CD4-positive, alpha-beta T cell treated with Interleukin-10 for 1 hour (primary cell): ENCODE data around the gene KRTAP4-6.
"Not testable (repeated sequence)": the region's sequence is repeated elsewhere in the genome, so short reads cannot be mapped to it uniquely, and the experiment has no call there.

ENCODE experiments used
- DNase-seq: peaks from one replicate; pipeline ENCODE4 v3.0.0-alpha.2; 2020

The KRTAP4-6 gene

DNA sequence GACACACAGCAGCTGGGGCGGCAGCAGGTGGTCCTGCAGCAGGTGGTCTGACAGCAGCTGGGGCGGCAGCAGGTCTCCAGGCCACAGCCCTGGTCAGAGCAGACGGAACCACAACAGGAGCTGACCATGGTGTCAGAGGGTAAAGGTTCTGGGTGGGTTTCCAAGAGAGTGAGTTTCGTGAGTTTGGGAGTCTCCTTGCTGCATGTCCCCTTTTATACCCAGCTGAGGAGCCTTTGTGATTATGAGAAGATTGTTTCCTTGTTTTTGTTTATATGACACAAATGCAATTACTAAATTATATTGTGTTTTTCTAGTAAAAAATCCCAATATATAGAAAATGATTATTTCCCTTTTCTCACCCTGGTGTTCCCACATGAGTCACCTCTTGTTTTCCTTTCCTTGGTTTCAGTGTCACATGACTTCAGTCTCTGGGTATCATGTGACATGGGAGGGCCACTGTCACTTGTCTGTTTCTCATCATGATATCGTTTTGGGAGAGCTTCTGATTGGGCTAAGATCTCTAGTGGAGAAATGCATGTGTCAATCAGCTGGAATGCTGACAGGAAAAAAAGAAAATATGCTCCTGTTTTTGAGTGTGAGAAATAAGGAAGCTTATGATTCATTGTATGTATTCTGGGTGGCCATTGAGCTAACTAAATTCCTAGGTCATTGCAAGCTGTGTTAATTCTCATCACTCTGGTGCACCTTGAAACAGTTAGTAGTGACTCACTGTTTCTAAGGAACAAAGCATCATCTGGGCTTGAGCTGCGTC is at the start of gene KRTAP4-6:
KRTAP4-6 (minus strand) TSS at position 185 of the 772 bp plus-strand sequence; CDS start at position 128, 57 bp downstream.
- no peak for DNase-seq

DNA sequence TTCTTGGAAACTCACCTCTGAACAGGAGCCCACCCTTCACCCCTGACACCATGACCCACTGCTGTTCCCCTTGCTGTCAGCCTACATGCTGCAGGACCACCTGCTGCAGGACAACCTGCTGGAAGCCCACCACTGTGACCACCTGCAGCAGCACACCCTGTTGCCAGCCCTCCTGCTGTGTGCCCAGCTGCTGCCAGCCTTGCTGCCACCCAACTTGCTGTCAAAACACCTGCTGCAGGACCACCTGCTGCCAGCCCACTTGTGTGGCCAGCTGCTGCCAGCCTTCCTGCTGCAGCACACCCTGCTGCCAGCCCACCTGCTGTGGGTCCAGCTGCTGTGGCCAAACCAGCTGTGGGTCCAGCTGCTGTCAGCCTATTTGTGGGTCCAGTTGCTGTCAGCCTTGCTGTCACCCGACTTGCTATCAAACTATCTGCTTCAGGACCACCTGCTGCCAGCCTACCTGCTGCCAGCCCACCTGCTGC is 49.5 kb upstream of the KRTAP4-6 start, which contains the start of gene KRTAP9-1:
KRTAP9-1 (plus strand) TSS at position 51 of the 482 bp plus-strand sequence; CDS start at position 51, 0 bp downstream.
- not testable (repeated sequence) for DNase-seq

DNA sequence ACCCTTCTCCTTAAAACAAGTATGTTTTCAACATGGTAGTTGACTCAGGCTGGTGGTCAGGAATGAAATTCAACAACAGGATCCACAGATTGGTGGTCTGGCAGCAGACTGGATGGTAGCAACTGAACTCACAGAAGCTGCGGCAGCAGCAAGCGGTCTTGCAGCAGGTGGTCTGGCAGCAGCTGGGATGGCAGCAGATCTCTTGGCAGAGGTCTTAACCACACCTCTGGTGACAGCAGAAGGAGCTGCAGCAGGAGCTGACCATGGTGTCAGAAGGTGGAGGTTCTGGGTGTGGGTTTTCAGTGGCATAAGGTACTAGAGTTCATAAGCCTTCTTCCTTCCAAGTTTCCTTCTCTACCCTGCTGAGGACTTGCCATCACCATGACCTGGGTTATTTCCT is 46.5 kb upstream of the KRTAP4-6 start:
- DNase-seq, result no peak

DNA sequence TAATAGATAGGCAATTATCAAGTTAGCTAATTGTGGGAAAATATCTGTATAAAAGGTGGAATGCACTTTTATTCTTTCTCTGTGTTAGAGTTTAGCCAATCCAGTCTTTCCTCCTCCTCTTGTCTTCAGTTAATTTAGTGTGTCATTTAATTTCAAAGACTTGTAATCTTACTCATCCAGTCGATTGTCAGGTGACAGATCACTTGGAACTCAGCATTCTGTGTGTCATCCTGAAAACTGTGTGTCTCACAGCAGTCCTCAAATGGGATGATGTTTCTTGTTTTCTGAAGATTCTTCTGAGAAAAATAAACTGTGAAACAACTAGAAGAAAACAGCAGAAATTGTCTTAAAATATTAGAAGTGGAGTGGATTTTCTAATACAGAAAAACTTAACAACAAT is 44.7 kb upstream of the KRTAP4-6 start:
- no peak for DNase-seq

DNA sequence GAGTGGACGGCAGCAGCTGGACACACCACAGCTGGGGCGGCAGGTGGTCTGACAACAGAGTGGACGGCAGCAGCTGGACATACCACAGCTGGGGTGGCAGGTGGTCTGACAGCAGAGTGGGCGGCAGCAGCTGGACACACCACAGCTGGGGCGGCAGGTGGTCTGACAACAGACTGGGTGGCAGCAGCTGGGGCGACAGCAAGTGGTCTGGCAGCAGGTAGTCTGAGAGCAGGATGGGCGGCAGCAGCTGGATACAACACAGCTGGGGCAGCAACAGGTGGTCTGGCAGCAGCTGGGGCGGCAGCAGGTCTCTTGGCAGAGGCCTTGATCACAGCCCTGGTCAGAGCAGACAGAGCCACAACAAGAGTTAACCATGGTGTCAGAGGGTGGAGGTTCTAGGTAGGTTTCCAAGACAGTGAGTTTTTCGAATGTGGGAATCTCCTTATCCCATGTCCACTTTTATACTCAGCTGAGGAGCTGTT is 44.2 kb upstream of the KRTAP4-6 start, which contains the start of gene KRTAP4-1:
KRTAP4-1 (minus strand) TSS at position 432 of the 482 bp plus-strand sequence; CDS start at position 375, 57 bp downstream.
- DNase-seq, result no peak

DNA sequence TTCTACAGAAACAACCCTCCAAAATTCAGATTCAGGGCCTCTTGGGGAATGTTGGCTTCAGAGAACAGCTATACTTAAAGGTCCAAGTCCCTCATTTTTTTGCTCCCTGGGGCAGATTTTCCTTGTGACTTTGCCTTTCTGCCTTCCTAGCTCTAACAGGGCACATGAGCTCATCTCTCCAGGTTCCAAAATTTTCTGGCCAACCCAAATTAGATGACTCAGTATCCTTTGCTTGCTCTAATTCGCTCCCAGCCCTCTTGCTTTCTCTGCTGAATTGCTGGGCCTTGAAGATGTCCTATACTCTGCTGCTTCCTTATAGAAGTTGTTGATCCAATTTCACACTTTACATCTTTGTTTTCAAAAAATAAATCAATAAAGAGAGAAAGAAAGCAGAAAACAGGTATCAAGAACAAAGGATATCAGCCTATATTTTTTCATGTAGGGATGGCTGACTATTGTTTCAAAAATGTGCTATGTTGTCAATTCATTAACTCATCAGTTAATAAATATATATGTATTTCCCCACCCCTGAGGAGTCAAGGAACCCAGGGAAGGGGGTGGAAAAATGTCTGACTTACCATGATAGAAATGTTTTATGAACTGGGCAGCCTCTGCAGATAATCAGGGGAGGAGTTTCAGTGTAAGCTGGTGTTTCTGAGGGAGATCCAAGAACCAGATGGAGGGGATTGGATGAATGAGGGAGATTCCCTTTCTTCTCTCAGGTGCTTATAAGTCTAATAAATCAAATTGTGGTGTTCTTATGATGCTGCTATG is 38.7 kb upstream of the KRTAP4-6 start:
- DNase-seq, result no peak

DNA sequence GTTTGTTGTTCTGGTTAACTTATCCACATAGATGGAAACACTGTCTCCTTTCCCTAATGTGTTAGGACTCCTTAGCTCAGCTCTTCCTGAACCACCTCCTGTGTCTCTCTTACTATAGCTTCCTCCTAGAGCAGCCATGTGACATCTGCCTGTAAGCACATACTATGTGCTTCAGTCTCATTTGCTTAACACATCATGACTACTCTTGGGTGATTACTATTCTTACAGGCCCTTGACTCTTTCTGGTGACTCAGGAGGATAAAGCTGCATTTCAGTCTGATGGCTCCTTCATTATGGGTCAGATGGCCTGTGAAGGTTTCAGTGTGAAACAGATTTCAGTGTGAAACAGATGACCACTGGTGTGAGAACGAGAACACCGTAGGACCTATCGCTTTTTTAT is 38.0 kb upstream of the KRTAP4-6 start:
- no peak for DNase-seq

DNA sequence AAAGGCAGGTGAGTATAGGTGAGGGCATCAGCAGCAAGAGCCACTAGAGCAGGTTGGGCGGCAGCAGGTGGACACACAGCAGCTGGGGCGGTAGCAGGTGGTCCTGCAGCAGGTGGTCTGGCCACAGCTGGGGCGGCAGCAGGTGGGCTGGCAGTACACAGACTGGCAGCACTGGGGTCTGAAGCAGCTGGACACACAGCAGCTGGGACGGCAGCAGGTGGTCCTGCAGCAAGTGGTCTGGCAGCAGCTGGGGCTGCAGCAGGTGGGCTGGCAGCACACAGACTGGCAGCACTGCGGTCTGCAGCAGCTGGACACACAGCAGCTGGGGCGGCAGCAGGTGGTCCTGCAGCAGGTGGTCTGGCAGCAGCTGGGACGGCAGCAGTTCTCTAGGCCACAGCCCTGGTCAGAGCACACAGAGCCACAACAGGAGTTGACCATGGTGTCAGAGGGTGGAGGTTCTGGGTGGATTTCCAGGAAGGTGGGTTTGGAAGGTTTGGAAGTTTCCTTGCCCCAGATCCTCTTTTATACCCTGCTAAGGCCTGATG is 37.5 kb upstream of the KRTAP4-6 start, which contains the start of gene KRTAP4-2:
KRTAP4-2 (minus strand) TSS at position 495 of the 545 bp plus-strand sequence; CDS start at position 438, 57 bp downstream.
- no peak for DNase-seq

DNA sequence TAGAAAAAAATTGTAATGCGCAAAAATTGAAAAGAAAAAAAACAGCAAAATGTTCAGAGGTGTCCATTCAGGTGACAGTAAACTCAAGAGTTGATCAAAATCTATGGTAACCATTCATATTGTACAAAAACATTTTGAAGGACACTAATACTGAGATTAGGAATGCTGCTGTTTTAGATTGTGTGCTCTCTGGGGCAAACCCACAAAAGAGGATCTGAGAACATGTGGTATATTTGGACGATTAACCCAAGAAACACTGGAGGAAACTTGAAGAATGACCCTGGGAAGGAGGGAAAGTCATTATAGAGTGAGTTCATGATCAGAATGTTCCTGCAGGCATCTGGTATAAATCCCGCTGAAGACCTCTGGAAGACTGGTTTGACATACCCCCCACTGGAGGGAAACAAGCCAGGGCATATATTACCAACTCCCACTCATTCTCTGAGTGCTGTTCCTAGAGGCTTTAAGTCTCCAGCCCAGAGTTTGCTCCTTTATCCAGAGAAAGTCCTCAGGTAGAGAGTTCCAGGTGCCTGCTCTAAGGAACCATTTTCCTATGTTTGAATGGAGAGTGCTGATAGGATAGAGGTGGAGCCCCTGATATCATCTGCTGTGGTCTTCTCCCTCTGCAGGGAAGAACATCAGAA is 36.5 kb upstream of the KRTAP4-6 start:
- DNase-seq, result no peak

DNA sequence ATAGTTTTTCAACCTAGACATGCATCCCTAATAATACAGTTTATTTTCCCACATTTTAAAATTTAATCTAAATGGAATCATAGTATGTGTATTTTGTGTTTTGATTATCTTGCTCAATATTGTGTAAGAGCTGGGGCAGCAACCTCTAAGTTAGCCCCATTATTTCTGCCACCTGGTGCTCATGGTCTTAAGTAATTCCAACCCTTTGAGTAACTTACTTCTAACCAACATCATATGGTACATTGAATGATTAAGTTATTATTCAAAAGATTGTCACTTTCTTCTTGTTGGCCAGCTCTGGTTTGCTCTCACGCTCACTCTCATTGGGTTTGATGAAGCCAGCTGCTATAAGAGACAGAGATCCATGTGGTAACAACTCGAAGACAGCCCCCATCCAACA is 31.5 kb upstream of the KRTAP4-6 start:
- DNase-seq, result no peak

DNA sequence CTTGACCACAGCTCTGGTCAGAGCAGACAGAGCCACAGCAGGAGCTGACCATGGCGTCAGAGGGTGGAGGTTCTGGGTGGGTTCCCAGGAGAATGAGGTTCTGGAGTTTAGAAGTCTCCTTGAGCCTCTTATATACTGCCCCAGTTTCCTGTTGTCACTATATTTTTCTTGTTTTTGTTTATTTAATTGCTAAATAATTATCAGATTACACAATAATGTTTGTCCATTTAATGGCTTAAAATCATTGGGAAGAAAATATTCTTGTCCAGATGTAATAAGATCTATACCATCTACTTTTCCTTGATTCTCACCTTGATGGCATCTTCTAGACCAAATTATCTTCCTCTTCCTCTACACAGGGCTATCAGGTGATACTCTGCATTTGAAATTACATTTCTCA is 27.8 kb upstream of the KRTAP4-6 start, which contains the start of gene KRTAP4-3:
KRTAP4-3 (minus strand) TSS at position 101 of the 400 bp plus-strand sequence; CDS start at position 52, 49 bp downstream.
- no peak for DNase-seq

DNA sequence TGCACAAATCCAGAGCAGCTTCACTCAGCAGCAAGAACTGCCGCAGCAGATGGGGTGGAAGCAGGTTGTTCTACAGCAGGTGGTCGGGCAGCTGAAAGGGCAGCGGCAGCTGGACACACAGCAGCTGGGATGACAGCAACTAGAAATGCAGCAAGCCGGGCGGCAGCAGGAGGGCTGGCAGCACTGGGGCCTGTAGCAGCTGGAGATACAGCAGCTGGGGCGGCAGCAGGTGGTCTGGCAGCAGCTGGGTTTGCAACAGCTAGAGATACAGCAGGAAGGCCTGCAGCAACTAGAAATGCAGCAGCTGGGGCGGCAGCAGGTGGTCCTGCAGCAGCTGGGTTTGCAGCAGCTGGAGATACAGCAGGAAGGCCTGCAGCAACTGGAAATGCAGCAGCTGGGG is 27.2 kb upstream of the KRTAP4-6 start:
- no peak for DNase-seq

DNA sequence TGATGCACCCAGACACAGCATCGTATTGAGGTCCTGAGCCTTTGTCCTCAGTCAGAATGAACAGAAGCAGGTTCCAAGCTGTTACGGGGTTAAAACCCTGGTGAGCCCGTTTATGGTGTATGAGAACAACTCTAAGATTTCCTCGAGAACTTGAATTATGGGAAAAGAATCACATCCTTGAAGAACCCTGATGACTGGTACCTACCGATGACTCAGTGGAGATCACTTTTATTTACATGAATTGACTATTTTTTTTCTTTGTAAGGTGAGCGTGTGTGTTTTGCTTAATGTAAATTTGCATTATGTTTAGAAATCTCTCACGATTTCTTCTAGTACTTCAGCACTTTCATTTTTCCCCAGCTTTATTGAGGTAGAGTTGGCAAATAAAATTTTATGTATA is 23.5 kb upstream of the KRTAP4-6 start:
- no peak for DNase-seq

DNA sequence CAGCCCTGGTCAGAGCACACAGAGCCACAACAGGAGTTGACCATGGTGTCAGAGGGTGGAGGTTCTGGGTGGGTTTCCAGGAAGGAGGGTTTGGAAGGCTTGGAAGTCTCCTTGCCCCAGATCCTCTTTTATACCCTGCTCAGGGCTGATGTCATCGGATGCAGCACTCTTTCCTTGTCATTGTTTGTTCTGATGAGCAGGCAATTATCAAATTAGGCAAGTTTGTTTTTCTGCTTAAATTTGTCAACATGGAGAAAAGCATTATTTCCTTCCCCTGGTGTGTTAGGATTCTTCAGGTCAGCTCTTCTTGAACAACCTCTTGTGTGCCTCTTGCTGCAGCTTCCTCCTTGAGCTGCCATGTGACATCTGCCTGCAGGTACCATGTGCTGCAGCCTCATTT is 20.3 kb upstream of the KRTAP4-6 start, which contains the start of gene KRTAP4-4:
KRTAP4-4 (minus strand) TSS at position 101 of the 400 bp plus-strand sequence; CDS start at position 44, 57 bp downstream.
- DNase-seq, result no peak

DNA sequence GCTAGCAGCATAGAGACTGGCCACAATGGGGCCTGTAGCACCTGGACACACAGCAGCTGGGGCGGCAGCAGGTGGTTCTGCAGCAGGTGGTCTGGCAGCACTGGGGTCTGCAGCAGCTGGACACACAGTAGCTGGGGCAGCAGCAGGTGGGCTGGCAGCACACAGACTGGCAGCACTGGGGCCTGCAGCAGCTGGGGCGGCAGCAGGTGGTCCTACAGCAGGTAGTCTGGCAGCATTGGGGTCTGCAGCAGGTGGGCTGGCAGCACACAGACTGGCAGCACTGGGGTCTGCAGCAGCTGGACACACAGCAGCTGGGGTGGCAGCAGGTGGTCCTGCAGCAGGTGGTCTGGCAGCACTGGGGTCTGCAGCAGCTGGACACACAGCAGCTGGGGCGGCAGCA is 19.8 kb upstream of the KRTAP4-6 start:
- DNase-seq, result not testable (repeated sequence)

DNA sequence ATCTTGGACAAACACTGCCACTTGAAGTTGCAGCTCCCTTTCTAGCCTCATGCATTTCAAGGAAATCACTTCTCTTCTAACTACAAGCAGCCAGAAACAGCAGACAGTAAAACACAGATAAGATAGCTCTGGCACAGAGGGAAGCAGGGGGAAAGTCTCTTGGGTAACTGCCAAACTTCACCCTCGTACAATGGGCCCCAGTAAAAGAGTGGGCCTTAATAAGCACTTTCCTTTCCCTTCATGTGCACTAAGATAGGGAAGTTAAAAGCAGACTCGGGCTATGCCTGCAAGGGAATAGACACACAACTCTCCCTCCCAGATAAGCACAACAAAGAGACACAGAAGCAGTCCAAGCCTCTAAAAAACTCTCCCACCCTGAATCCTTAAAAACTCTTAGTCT is 13.5 kb upstream of the KRTAP4-6 start:
- no peak for DNase-seq

DNA sequence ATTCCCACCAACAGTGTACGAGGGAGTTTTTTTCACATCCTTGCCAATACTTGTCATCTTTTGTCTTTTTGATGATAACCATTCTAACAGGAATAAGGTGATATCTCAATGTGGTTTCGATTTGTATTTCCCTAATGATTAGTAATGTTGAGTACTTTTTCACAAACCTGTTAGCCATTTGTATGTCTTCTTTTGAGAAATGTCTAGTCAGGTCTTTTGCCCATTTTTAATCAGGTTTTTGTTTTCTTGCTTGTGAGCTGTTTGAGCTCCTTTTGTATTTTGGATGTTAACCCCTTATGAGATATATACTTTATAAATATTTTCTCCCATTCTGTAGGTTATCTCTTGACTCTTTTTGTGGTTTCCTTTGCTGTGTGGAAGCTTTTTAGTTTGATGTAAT is 11.2 kb upstream of the KRTAP4-6 start:
- DNase-seq, result no peak

DNA sequence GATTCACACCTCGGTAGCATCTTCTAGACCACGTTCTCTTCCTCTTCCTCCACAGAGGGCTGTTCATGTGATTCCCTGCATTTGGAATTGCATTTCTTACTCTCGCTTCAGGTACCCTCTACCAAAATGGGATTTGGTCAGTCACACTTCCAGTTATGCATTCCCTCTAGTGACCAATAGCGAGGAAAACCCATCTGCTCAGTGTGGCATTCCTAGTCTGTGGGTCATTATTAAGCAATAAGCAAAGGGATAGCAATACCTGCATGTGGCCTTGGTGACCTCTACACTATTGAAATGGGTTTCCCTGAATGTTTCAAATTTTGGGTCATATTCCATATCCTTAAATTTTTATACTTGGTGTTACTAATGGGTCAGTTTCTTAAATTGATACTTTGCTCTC is 9.7 kb upstream of the KRTAP4-6 start:
- DNase-seq, result no peak

DNA sequence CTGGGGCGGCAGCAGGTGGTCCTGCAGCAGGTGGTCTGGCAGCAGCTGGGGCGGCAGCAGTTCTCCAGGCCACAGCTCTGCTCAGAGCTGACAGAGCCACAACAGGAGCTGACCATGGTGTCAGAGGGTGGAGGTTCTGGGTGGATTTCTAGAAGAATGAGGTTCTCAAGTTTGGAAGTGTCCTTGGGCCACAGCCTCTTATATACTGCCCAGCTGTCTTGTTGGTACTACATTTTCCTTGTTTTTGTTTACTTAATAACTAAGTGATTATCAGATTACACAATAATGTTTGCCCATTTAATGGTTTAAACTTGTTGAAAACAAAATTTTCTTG is 9.3 kb upstream of the KRTAP4-6 start, which contains the start of gene KRTAP4-5:
KRTAP4-5 (minus strand) TSS at position 174 of the 334 bp plus-strand sequence; CDS start at position 116, 58 bp downstream.
- no peak for DNase-seq

DNA sequence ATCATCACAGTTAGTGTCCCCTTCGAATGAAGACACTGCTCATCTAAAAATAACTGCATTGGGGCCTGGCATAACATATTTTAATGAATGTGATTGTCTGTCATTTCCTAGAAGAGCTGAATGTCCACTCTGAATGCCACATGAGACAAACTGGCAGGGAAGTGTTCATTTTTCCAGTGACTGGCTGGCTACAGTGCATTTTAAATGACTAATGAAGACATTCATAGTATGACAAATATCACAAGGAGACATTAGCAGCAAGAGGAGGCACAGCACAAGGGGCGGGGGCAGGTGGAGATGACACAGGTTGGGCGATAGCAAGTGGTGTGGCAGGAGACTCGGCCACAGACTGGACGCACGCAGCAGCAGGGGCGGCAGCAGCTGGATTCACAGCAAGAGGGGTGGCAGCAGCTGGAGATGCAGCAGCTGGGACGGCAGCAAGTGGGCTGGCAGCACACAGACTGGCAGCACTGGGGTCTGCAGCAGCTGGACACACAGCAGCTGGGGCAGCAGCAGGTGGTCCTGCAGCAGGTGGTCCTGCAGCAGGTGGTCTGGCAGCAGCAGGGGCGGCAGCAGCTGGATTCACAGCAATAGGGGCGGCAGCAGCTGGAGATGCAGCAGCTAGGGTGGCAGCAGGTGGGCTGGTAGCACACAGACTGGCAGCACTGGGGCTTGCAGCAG is 8.8 kb upstream of the KRTAP4-6 start:
- not testable (repeated sequence) for DNase-seq

DNA sequence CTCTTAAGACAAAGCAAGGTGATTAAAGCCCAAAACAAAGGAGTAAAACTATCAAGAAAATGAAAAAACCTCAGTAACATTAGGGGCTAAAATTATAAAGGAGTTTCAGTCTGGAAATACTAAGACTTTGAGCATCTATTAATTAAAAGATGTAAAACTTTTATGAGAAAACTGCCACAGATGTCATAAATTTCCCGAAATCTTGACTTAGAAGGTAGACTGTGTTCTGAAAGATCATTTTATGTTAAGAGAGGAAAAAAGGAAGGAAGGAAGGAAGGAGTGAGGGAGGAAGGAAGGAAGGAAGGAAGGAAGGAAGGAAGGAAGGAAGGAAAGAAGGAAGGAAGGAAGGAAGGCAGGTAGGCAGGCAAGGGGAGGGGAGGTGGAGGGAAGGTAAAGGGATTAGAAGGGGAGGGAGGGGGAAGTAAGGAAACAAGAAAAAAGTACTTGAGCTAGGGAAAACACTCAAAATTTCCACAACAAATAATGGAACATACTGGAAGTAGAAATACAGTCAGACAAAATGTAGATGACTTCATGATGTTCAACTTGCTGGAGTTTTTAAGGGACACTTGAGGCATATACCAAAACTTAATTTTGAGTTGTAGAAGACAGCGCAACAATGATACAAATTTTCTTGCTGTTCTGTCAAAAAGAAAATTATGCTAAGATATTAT is 7.3 kb upstream of the KRTAP4-6 start:
- DNase-seq, result no peak
